Stimulated activated CD8-positive, alpha-beta memory T cell treated with anti-CD3 and anti-CD28 coated beads, Interleukin-15, amount 100 ng/mL, for 4 hours (primary cell): ENCODE data around the gene SRRM3.
A peak's percentile ranks its signal among the peaks of the same experiment; 100 is the strongest.
"Not testable (repeated sequence)": the region's sequence is repeated elsewhere in the genome, so short reads cannot be mapped to it uniquely, and the experiment has no call there.

ENCODE experiments used
- DNase-seq, 2 donors: peaks; one replicate each; pipeline ENCODE4 v3.0.0-alpha.2; 2020; ENCODE audit warnings: low read depth in 2 of 2

The SRRM3 gene

GRCh38 chr7:76201732-76202665, at the start of gene SRRM3:
Gene SRRM3 (plus strand): TSS chr7:76201896. CDS start chr7:76235067, 33,171 bp downstream.
- peak; percentile 37 to 56 for DNase-seq

GRCh38 chr7:76151932-76152331, 49.8 kb upstream of the SRRM3 start:
- DNase-seq = no peak

- not testable (repeated sequence) for DNase-seq
These were observed 48.0 kb upstream of the SRRM3 start for GRCh38 chr7:76153571-76154230.

GRCh38 chr7:76155938-76156337, 45.8 kb upstream of the SRRM3 start:
- DNase-seq = no peak

- DNase-seq = not testable (repeated sequence)
These were observed 44.6 kb upstream of the SRRM3 start for GRCh38 chr7:76156992-76157685.

- DNase-seq = not testable (repeated sequence)
These were observed 43.3 kb upstream of the SRRM3 start for GRCh38 chr7:76158416-76158815.

GRCh38 chr7:76162416-76163170, 39.1 kb upstream of the SRRM3 start:
- not testable (repeated sequence) for DNase-seq

- DNase-seq = not testable (repeated sequence)
These were observed 37.9 kb upstream of the SRRM3 start for GRCh38 chr7:76163812-76164211.

- no peak for DNase-seq
These were observed 36.4 kb upstream of the SRRM3 start for GRCh38 chr7:76165106-76165972.

GRCh38 chr7:76165973-76166403, 35.7 kb upstream of the SRRM3 start:
- no peak for DNase-seq

GRCh38 chr7:76166404-76167255, 35.1 kb upstream of the SRRM3 start:
- peak; percentile 77 to 80 for DNase-seq

GRCh38 chr7:76173566-76174205, 28.0 kb upstream of the SRRM3 start:
- no peak for DNase-seq

- DNase-seq = not testable (repeated sequence)
These were observed 24.7 kb upstream of the SRRM3 start for GRCh38 chr7:76176951-76177350.

- no peak for DNase-seq
These were observed 22.0 kb upstream of the SRRM3 start for GRCh38 chr7:76179686-76180085.

GRCh38 chr7:76182225-76182960, 19.3 kb upstream of the SRRM3 start:
- no peak for DNase-seq

- no peak for DNase-seq
These were observed 16.4 kb upstream of the SRRM3 start for GRCh38 chr7:76185187-76185896.

- DNase-seq = no peak
These were observed 14.4 kb upstream of the SRRM3 start for GRCh38 chr7:76187272-76187671.

GRCh38 chr7:76189276-76189675, 12.4 kb upstream of the SRRM3 start:
- DNase-seq = no peak
